GM23338 (cell line): Measurements from ENCODE around the gene DCLRE1C. TPM values are rescaled to one million over a fixed set of nuclear protein-coding genes. Genes with fewer than 3 reads are reported as not detected.

ENCODE experiments used
- ATAC-seq: fragments of 200-7000 bp; cut with Tn5 transposase; 3 replicates; pipeline ENCODE4 v1.9.1; 2020
- DNase-seq: peaks from one replicate; pipeline ENCODE4 v3.0.0-alpha.2; 2015; ENCODE audit warnings: low spot score
- H2AFZ ChIP-seq: fragments of 200-600 bp; sonication (generic); 2 replicates; pipeline ENCODE4 v1.8.0; 2016; ENCODE audit warnings: antibody characterized with exemption, mild to moderate bottlenecking, moderate library complexity
- H3F3A ChIP-seq: fragments of 200-600 bp; sonication (generic); replicated peaks from 2 replicates; pipeline ENCODE4 v1.8.0; 2017; ENCODE audit warnings: antibody characterized with exemption, mixed run types, low read depth
- H3K27ac ChIP-seq: fragments of 200-600 bp; sonication (generic); 2 replicates; pipeline ENCODE4 v1.6.1; 2016; ENCODE audit warnings: low read depth
- H3K27me3 ChIP-seq: fragments of 200-600 bp; sonication (generic); 2 replicates; pipeline ENCODE4 v1.8.0; 2016; ENCODE audit warnings: mild to moderate bottlenecking, mixed run types, moderate library complexity; ENCODE audit not compliant: insufficient read depth
- H3K36me3 ChIP-seq: fragments of 200-600 bp; sonication (generic); 2 replicates; pipeline ENCODE4 v1.8.0; 2016; ENCODE audit warnings: mild to moderate bottlenecking; ENCODE audit not compliant: insufficient read depth
- H3K4me1 ChIP-seq: fragments of 200-600 bp; sonication (generic); 2 replicates; pipeline ENCODE4 v1.8.0; 2016; ENCODE audit warnings: mild to moderate bottlenecking, moderate library complexity; ENCODE audit not compliant: insufficient read depth
- H3K4me2 ChIP-seq: fragments of 200-600 bp; sonication (generic); 2 replicates; pipeline ENCODE4 v1.7.1; 2017; ENCODE audit warnings: mixed run types
- H3K4me3 ChIP-seq: fragments of 200-600 bp; sonication (generic); 2 replicates; pipeline ENCODE4 v1.6.1; 2016; ENCODE audit warnings: mixed run types
- H3K79me2 ChIP-seq: fragments of 200-600 bp; sonication (generic); replicated peaks from 2 replicates; pipeline ENCODE4 v1.8.0; 2017; ENCODE audit warnings: mild to moderate bottlenecking; ENCODE audit not compliant: insufficient read depth
- H3K9me2 ChIP-seq: fragments of 200-600 bp; sonication (generic); 2 replicates; pipeline ENCODE4 v1.8.0; 2017; ENCODE audit not compliant: insufficient read depth
- H4K20me1 ChIP-seq: fragments of 200-600 bp; sonication (generic); replicated peaks from 2 replicates; pipeline ENCODE4 v1.8.0; 2017; ENCODE audit warnings: mild to moderate bottlenecking; ENCODE audit not compliant: insufficient read depth
- H3K27ac Mint-ChIP-seq: 2 replicates; pipeline ENCODE4 v1.8.0; 2020; ENCODE audit warnings: inconsistent platforms, mild to moderate bottlenecking, moderate library complexity, mixed read lengths
- H3K27me3 Mint-ChIP-seq: 3 replicates; pipeline ENCODE4 v1.8.0; 2022; ENCODE audit warnings: low read depth, mild to moderate bottlenecking, moderate library complexity, mixed read lengths, inconsistent platforms; ENCODE audit not compliant: insufficient read depth, poor library complexity
- H3K36me3 Mint-ChIP-seq: 3 replicates; pipeline ENCODE4 v1.8.0; 2021; ENCODE audit warnings: low read depth, mild to moderate bottlenecking, inconsistent platforms, moderate library complexity, mixed read lengths
- H3K4me1 Mint-ChIP-seq: 3 replicates; pipeline ENCODE4 v1.8.0; 2020; ENCODE audit warnings: mild to moderate bottlenecking, inconsistent platforms, mixed read lengths
- H3K4me3 Mint-ChIP-seq: 3 replicates; pipeline ENCODE4 v1.8.0; 2021; ENCODE audit warnings: moderate library complexity, mild to moderate bottlenecking, inconsistent platforms, mixed read lengths
- H3K9me3 Mint-ChIP-seq: 3 replicates; pipeline ENCODE4 v1.8.0; 2020; ENCODE audit warnings: moderate library complexity, mild to moderate bottlenecking, inconsistent platforms, mixed read lengths
- CREB1 ChIP-seq: fragments of 250-450 bp; sonication (Bioruptor Pico); IDR thresholded peaks from 2 replicates; pipeline ENCODE4 v1.5.0; 2020; ENCODE audit warnings: low read depth, mild to moderate bottlenecking, moderate library complexity
- EZH2 ChIP-seq: fragments of 200-600 bp; sonication (generic); IDR thresholded peaks from one replicate; pipeline ENCODE4 v1.8.0; 2017; ENCODE audit warnings: antibody characterized with exemption, mild to moderate bottlenecking, low read depth; ENCODE audit not compliant: unreplicated experiment
- EZH2phosphoT487 ChIP-seq: fragments of 200-600 bp; sonication (generic); IDR thresholded peaks from one replicate; pipeline ENCODE4 v1.8.1; 2018; ENCODE audit warnings: antibody characterized with exemption; ENCODE audit not compliant: unreplicated experiment
- JUNB ChIP-seq: IDR thresholded peaks from one replicate; pipeline ENCODE4 v1.6.1; 2016; ENCODE audit warnings: antibody characterized with exemption; ENCODE audit not compliant: unreplicated experiment
- NANOG ChIP-seq: IDR thresholded peaks from 2 replicates; pipeline ENCODE4 v1.6.1; 2016; ENCODE audit warnings: antibody characterized with exemption, borderline replicate concordance
- POLR2AphosphoS5 ChIP-seq: IDR thresholded peaks from 2 replicates; pipeline ENCODE4 v1.6.1; 2016; ENCODE audit warnings: antibody characterized with exemption, low read depth
- REST ChIP-seq: IDR thresholded peaks from one replicate; pipeline ENCODE4 v1.6.1; 2018; ENCODE audit warnings: antibody characterized with exemption; ENCODE audit not compliant: unreplicated experiment
- STAT1 ChIP-seq: IDR thresholded peaks from one replicate; pipeline ENCODE4 v1.6.1; 2016; ENCODE audit warnings: antibody characterized with exemption; ENCODE audit not compliant: unreplicated experiment
- ZNF114 ChIP-seq: fragments of 250-450 bp; sonication (Bioruptor Pico); IDR thresholded peaks from 2 replicates; pipeline ENCODE4 v1.5.0; 2020; ENCODE audit warnings: mild to moderate bottlenecking, moderate library complexity
- ZNF331 ChIP-seq: fragments of 250-450 bp; sonication (Bioruptor Pico); IDR thresholded peaks from 2 replicates; pipeline ENCODE4 v1.5.0; 2020; ENCODE audit warnings: low read depth, mild to moderate bottlenecking, moderate library complexity
- polyA plus RNA-seq: library from polyadenylated mRNA; unstranded; fragments of >200 nt; fragmentation: Nextera tagmentation; extraction: Ambion mirVana; gene quantifications from 2 replicates; pipeline ENCODE4 v1.2.1, GENCODE V29; 2016
- total RNA-seq: library from RNA; depleted of rRNA; stranded (reverse); fragments of >200 nt; shearing (Covaris generic); gene quantifications from 2 replicates; pipeline ENCODE4 v1.2.3, GENCODE V29; 2014
- TF ChIP-seq, protein P1 (sequence below), 2 experiments: fragments of 200-600 bp in 1 of 2; sonication (generic) in 1 of 2; conservative IDR thresholded peaks; 2 replicates each; pipeline versions ENCODE4 v1.5.1 to v1.6.1; 2016 to 2017; ENCODE audit warnings: antibody characterized with exemption in 2 of 2, low read depth in 2 of 2, mild to moderate bottlenecking in 2 of 2, moderate library complexity in 1 of 2
- TF ChIP-seq, protein P2 (sequence below): fragments of 250-450 bp; sonication (Bioruptor Pico); IDR thresholded peaks from 2 replicates; pipeline ENCODE4 v1.5.0; 2020; ENCODE audit warnings: mild to moderate bottlenecking, moderate library complexity
- TF ChIP-seq, protein P3 (sequence below): IDR thresholded peaks from 2 replicates; pipeline ENCODE4 v1.6.1; 2016; ENCODE audit warnings: antibody characterized with exemption

Gene DCLRE1C
- total and polyA plus RNA-seq, 2 experiments from 2014 or later = 3.9 to 30.2 TPM

GRCh38 chr10:14947268-14947667 is 6.6 kb downstream of the DCLRE1C start:
- no peaks in the 10 kb centered on the region; the same call in 1 of the 2 replicates for H3K79me2 ChIP-seq
- H2AFZ ChIP-seq = no peak overlapping the region
- H3K4me3 ChIP-seq = no peak overlapping the region
- peaks cover 4% of the 10 kb centered on the region for H3K27me3 Mint-ChIP-seq
- peaks cover 12% of the 10 kb centered on the region for H4K20me1 ChIP-seq
- H3K27ac Mint-ChIP-seq = no peak overlapping the region
- H3K27ac ChIP-seq = no peak overlapping the region
- peaks cover 3% of the 10 kb centered on the region for H3K4me1 ChIP-seq
- peaks cover 14% of the 10 kb centered on the region; the same call in 1 of the 2 replicates for H3K36me3 ChIP-seq
- H3K9me2 ChIP-seq = no peaks in the 10 kb centered on the region
- no peak overlapping the region for H3K4me3 Mint-ChIP-seq
- ATAC-seq (no peak), DNase-seq (no peak)
- TF ChIP-seq EZH2 (no peak), REST (no peak), POLR2AphosphoS5 (no peak), ZNF331 (no peak), JUNB (no peak), EZH2phosphoT487 (no peak), ZNF114 (no peak), STAT1 (no peak), NANOG (no peak), CREB1 (CRISPR knock-in tag) (no peak)
- TF ChIP-seq, protein P1, sequence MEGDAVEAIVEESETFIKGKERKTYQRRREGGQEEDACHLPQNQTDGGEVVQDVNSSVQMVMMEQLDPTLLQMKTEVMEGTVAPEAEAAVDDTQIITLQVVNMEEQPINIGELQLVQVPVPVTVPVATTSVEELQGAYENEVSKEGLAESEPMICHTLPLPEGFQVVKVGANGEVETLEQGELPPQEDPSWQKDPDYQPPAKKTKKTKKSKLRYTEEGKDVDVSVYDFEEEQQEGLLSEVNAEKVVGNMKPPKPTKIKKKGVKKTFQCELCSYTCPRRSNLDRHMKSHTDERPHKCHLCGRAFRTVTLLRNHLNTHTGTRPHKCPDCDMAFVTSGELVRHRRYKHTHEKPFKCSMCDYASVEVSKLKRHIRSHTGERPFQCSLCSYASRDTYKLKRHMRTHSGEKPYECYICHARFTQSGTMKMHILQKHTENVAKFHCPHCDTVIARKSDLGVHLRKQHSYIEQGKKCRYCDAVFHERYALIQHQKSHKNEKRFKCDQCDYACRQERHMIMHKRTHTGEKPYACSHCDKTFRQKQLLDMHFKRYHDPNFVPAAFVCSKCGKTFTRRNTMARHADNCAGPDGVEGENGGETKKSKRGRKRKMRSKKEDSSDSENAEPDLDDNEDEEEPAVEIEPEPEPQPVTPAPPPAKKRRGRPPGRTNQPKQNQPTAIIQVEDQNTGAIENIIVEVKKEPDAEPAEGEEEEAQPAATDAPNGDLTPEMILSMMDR (conservative IDR thresholded peaks at IDR 0.05; ENCODE audit: low read depth in 2 of 2) = no peak
- TF ChIP-seq, protein P2, sequence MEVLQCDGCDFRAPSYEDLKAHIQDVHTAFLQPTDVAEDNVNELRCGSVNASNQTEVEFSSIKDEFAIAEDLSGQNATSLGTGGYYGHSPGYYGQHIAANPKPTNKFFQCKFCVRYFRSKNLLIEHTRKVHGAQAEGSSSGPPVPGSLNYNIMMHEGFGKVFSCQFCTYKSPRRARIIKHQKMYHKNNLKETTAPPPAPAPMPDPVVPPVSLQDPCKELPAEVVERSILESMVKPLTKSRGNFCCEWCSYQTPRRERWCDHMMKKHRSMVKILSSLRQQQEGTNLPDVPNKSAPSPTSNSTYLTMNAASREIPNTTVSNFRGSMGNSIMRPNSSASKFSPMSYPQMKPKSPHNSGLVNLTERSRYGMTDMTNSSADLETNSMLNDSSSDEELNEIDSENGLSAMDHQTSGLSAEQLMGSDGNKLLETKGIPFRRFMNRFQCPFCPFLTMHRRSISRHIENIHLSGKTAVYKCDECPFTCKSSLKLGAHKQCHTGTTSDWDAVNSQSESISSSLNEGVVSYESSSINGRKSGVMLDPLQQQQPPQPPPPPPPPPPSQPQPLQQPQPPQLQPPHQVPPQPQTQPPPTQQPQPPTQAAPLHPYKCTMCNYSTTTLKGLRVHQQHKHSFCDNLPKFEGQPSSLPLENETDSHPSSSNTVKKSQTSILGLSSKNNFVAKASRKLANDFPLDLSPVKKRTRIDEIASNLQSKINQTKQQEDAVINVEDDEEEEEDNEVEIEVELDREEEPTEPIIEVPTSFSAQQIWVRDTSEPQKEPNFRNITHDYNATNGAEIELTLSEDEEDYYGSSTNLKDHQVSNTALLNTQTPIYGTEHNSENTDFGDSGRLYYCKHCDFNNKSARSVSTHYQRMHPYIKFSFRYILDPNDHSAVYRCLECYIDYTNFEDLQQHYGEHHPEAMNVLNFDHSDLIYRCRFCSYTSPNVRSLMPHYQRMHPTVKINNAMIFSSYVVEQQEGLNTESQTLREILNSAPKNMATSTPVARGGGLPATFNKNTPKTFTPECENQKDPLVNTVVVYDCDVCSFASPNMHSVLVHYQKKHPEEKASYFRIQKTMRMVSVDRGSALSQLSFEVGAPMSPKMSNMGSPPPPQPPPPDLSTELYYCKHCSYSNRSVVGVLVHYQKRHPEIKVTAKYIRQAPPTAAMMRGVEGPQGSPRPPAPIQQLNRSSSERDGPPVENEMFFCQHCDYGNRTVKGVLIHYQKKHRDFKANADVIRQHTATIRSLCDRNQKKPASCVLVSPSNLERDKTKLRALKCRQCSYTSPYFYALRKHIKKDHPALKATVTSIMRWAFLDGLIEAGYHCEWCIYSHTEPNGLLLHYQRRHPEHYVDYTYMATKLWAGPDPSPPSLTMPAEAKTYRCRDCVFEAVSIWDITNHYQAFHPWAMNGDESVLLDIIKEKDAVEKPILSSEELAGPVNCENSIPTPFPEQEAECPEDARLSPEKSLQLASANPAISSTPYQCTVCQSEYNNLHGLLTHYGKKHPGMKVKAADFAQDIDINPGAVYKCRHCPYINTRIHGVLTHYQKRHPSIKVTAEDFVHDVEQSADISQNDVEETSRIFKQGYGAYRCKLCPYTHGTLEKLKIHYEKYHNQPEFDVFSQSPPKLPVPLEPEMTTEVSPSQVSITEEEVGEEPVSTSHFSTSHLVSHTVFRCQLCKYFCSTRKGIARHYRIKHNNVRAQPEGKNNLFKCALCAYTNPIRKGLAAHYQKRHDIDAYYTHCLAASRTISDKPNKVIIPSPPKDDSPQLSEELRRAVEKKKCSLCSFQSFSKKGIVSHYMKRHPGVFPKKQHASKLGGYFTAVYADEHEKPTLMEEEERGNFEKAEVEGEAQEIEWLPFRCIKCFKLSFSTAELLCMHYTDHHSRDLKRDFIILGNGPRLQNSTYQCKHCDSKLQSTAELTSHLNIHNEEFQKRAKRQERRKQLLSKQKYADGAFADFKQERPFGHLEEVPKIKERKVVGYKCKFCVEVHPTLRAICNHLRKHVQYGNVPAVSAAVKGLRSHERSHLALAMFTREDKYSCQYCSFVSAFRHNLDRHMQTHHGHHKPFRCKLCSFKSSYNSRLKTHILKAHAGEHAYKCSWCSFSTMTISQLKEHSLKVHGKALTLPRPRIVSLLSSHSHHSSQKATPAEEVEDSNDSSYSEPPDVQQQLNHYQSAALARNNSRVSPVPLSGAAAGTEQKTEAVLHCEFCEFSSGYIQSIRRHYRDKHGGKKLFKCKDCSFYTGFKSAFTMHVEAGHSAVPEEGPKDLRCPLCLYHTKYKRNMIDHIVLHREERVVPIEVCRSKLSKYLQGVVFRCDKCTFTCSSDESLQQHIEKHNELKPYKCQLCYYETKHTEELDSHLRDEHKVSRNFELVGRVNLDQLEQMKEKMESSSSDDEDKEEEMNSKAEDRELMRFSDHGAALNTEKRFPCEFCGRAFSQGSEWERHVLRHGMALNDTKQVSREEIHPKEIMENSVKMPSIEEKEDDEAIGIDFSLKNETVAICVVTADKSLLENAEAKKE (CRISPR knock-in tag) = no peak
- TF ChIP-seq, protein P3, sequence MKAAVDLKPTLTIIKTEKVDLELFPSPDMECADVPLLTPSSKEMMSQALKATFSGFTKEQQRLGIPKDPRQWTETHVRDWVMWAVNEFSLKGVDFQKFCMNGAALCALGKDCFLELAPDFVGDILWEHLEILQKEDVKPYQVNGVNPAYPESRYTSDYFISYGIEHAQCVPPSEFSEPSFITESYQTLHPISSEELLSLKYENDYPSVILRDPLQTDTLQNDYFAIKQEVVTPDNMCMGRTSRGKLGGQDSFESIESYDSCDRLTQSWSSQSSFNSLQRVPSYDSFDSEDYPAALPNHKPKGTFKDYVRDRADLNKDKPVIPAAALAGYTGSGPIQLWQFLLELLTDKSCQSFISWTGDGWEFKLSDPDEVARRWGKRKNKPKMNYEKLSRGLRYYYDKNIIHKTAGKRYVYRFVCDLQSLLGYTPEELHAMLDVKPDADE = no peak
- no peaks in the 10 kb centered on the region; the same call in 2 of the 3 replicates for H3K9me3 Mint-ChIP-seq
- peaks cover 6% of the 10 kb centered on the region for H3K4me1 Mint-ChIP-seq
- no peak overlapping the region for H3K4me2 ChIP-seq
- H3F3A ChIP-seq = no peaks in the 10 kb centered on the region; the same call in 1 of the 2 replicates
- H3K27me3 ChIP-seq = peaks cover 2% of the 10 kb centered on the region; the same call in 1 of the 2 replicates
- peaks cover 23% of the 10 kb centered on the region for H3K36me3 Mint-ChIP-seq
